ENCODE data around the gene PRR33.

PRR33 gene

DNA sequence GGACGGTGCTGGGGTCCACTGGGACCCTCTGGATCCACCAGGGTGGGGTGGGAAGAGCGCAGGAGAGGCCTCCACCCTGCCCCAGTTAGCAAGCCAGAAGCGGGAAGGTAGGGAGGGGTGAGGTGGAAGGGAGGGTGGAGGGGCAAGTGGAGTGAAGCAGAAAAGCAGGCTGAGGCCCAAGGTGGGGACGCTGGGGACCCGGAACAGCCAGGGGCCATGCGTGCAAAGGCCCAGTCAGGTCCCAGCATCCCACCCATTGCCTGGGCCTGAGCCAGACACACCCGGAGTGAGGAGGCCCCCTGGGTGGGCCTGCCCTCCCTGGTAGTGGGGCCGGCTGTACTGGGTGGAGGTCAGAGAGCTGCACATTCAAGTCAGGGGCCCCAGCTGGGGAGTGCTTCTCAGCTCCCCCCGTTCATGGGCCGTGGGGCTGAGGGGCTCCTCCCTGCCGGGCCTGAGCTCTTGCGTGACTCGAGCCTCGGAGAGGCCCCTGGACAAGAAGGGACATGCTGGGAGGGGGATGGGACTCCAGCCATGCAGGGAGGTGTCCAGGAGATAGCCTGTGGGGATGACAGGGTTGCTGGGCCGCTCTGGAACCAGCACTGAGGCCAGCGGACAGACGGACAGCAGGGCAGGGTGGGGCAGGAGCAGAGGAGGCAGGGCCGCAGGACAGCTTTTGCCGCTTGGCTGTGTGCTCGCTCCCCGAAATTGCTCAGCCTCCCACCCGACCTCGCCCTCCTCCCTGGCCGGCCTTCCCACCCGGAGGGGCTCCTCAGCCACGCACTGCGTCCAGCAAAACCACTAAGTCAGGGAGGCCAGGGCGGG, 35.5 kb upstream of the PRR33 start:
- Histone ChIP-seq H3K36me3 (ENCODE audit: insufficient read depth, low read length) (no peaks in the 10 kb centered on the region), H3K27me3 (ENCODE audit: insufficient read depth, low read length) (no peaks in the 10 kb centered on the region), H3K79me2 (ENCODE audit: control insufficient read depth, insufficient read depth, low read length, unreplicated experiment) (no peaks in the 10 kb centered on the region), H3K4me1 (ENCODE audit: control insufficient read depth, insufficient read depth, low read length, unreplicated experiment) (peaks cover 8% of the 10 kb centered on the region), H3K27ac (ENCODE audit: low read depth, low read length) (no peak overlapping the region), H2AFZ (ENCODE audit: low read length, unreplicated experiment) (no peak overlapping the region), H3K4me3 (ENCODE audit: low read depth, low read length) (no peak overlapping the region)

DNA sequence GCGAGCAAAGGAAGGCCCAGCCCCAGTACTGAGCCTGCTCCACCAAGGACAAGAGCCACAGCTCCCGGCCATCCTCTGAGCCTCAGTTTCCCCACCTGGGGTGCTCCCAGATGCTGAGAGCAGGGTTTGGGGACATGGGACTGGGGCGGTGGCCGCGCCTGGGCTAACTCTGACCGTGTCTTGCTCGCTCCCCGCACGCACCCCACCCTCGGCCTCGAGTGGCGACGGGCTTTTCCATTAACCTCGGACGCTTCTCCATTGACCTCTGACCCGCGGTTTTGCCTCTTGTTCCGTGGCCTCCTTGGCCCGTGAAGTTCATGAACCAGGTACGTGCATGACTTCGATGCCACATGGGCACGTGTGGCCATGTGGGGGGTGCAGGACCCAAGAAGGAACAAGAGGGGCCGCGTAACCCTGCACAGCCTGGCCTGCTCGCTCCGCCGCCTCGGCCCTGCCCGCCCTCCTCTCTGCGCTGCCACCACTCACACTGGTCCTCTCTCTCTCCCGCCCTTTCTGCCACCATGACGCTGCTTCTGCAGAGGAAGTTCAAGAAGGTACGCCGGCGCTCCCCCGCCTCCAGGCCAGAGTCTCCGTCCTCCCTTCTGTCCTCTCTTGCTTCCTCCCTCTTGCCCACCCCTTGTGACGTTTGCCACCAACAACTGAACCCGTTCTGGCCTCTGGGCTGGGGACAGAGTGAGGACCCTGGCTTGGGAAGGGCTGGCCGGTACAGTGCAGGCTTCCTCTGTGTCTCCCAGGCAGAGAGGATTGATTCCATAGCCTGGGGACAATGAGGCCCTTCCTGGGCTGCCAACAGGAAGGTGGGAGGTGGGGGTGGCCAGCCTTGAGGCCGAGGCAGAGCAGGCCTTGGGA, 34.7 kb upstream of the PRR33 start:
- no peaks in the 10 kb centered on the region for H3K36me3 ChIP-seq (ENCODE audit: insufficient read depth, low read length)
- H3K4me3 ChIP-seq (ENCODE audit: low read depth, low read length): no peak overlapping the region
- H2AFZ ChIP-seq (ENCODE audit: low read length, unreplicated experiment): no peak overlapping the region
- H3K79me2 ChIP-seq (ENCODE audit: control insufficient read depth, insufficient read depth, low read length, unreplicated experiment): no peaks in the 10 kb centered on the region
- H3K27ac ChIP-seq (ENCODE audit: low read depth, low read length): no peak overlapping the region
- no peaks in the 10 kb centered on the region for H3K27me3 ChIP-seq (ENCODE audit: insufficient read depth, low read length)
- H3K4me1 ChIP-seq (ENCODE audit: control insufficient read depth, insufficient read depth, low read length, unreplicated experiment): peaks cover 12% of the 10 kb centered on the region

DNA sequence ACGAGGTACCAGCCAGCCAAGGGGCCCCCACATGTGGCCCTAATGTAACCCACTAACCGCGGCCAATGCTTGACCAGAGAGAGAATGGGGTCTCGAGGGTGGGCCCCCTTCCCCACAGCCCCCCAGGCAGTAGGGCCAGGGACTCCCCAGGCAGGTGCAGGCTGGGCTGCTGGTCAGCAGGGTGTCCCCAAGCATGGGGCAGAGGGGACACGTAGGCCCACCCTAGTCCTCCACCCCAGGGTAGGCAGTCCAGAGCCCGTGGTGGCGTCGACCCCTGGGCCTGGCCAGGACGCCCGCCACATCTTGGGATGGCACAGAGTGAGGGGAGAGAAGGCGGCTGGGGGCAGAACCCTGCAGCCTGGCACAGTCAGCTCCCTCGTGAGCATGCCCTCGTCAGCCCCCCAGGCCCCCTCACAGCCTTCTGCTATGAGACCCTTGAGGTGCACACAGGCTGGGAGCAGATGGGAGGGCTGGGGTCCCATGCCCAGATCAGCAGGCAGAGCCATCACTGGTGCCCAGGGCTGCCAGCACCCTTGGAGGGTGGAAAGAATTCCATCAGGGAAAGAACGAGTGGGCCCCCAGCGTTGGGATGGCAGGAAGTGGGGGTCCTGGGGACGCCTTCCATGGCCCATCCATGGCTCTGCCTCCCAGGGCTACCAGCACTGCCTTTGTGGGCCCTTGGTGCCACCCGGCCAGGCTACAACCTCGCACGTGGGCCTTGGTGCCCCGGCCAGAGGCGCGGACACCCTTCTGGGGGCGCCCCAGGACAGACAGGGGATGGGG, 33.9 kb upstream of the PRR33 start:
- H3K27ac ChIP-seq (ENCODE audit: low read depth, low read length): no peak overlapping the region
- H3K79me2 ChIP-seq (ENCODE audit: control insufficient read depth, insufficient read depth, low read length, unreplicated experiment): no peaks in the 10 kb centered on the region
- peaks cover 11% of the 10 kb centered on the region for H3K4me1 ChIP-seq (ENCODE audit: control insufficient read depth, insufficient read depth, low read length, unreplicated experiment)
- no peaks in the 10 kb centered on the region for H3K36me3 ChIP-seq (ENCODE audit: insufficient read depth, low read length)
- H3K27me3 ChIP-seq (ENCODE audit: insufficient read depth, low read length): no peaks in the 10 kb centered on the region
- H2AFZ ChIP-seq (ENCODE audit: low read length, unreplicated experiment): no peak overlapping the region
- no peak overlapping the region for H3K4me3 ChIP-seq (ENCODE audit: low read depth, low read length)

DNA sequence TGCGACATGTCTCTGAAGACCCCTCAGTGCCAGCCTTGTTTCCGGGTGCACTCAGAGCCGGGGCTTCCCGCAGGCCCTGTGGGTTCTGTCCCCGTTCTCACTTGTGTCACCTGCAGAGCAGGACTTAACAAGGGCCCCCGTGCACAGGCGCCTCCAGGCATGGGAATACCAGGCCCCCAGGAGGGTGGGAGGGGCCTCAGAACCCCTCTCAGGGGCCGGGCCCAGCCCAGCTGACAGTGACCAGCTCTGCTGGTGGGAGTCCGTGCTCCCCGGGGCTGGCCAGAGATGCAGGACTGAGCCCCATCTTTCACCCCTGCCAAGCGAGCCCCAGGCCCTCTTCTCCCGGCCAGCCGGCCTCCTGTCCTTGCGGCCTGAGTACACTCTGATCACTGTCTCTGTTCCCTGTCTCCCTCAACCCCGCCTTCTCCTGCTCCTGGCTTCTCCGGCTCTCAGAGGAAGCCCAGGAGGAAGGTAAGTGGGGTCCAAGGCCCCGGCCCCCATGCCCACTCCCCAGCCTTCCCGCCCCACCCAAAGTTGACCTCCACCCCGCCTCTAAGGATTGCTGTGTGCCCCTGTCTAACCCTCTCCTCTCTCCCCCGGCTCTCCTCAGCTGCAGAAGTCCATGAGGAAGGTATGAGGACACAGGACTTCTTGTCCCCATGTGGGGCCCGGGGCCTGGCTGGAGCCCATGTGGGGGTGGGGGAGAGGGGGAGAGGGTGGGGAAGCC, 33.1 kb upstream of the PRR33 start:
- H3K79me2 ChIP-seq (ENCODE audit: control insufficient read depth, insufficient read depth, low read length, unreplicated experiment): no peaks in the 10 kb centered on the region
- H3K36me3 ChIP-seq (ENCODE audit: insufficient read depth, low read length): no peaks in the 10 kb centered on the region
- no peaks in the 10 kb centered on the region for H3K27me3 ChIP-seq (ENCODE audit: insufficient read depth, low read length)
- H3K4me1 ChIP-seq (ENCODE audit: control insufficient read depth, insufficient read depth, low read length, unreplicated experiment): peaks cover 11% of the 10 kb centered on the region
- H3K27ac ChIP-seq (ENCODE audit: low read depth, low read length): no peak overlapping the region
- H3K4me3 ChIP-seq (ENCODE audit: low read depth, low read length): no peak overlapping the region
- no peak overlapping the region for H2AFZ ChIP-seq (ENCODE audit: low read length, unreplicated experiment)

DNA sequence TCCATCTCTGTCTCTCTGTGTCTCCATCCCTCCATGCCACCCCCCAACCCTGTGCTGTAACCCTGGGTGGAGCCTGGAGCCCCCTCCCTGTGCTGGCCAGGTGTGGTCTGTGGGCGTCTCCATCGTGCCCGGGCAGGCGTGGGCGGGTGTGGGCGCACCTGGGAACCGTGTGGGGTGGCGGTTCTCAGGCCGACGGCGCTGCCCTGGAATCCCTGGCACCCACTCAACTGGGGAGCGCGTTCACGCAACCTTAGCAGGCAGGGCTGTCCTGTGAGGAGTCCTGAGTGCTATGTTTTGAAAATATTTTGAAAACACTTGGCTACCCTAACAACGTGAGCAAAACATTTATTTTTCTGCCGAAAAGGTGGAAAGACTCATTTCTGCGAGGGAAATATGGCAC, 32.5 kb upstream of the PRR33 start:
- no peaks in the 10 kb centered on the region for H3K27me3 ChIP-seq (ENCODE audit: insufficient read depth, low read length)

DNA sequence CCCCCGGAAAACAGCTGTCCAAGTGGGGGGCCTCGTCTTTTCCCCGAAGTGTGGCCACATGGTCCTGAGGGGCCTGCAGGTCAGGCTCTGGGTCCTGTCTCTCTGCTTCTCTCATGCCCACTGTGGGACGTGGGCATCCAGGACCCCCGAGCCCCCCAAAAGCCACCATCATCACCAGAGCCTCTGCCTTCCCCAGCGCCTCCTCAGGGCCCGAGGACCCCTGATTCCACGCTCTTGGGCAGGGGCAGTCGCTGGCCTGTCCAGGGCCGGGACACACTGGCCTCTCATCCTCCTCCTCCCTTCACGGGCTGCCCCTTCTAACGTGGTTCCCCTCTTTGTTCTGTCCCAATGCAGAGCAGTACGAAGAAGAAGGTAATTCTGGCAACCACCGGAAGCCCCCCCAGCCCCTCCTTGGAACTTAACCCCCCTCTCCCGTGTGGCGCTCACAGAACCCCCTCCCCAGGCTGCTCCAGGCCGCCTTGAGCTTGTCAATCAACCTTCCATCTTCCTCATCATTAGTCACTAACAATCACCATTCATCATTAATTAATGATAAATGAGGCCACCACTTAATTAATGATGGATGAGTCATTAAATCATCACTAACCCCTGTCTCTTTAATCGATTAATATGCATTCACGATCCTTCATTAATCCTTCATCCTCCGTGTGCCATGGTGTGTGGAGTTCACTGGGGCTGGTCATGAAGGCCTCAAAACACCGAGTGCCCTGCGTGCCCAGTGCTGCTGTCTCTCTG, 31.7 kb upstream of the PRR33 start:
- Histone ChIP-seq H2AFZ (ENCODE audit: low read length, unreplicated experiment) (no peak overlapping the region), H3K36me3 (ENCODE audit: insufficient read depth, low read length) (no peaks in the 10 kb centered on the region), H3K79me2 (ENCODE audit: control insufficient read depth, insufficient read depth, low read length, unreplicated experiment) (no peaks in the 10 kb centered on the region), H3K4me3 (ENCODE audit: low read depth, low read length) (no peak overlapping the region), H3K27ac (ENCODE audit: low read depth, low read length) (no peak overlapping the region), H3K4me1 (ENCODE audit: control insufficient read depth, insufficient read depth, low read length, unreplicated experiment) (peaks cover 11% of the 10 kb centered on the region), H3K27me3 (ENCODE audit: insufficient read depth, low read length) (no peaks in the 10 kb centered on the region)

More for the DNA sequence above, 32.5 kb upstream of the PRR33 start:
- Histone ChIP-seq H3K4me1 (ENCODE audit: control insufficient read depth, insufficient read depth, low read length, unreplicated experiment) (peaks cover 11% of the 10 kb centered on the region), H3K79me2 (ENCODE audit: control insufficient read depth, insufficient read depth, low read length, unreplicated experiment) (no peaks in the 10 kb centered on the region), H3K4me3 (ENCODE audit: low read depth, low read length) (no peak overlapping the region), H3K36me3 (ENCODE audit: insufficient read depth, low read length) (no peaks in the 10 kb centered on the region), H3K27ac (ENCODE audit: low read depth, low read length) (no peak overlapping the region), H2AFZ (ENCODE audit: low read length, unreplicated experiment) (no peak overlapping the region)

DNA sequence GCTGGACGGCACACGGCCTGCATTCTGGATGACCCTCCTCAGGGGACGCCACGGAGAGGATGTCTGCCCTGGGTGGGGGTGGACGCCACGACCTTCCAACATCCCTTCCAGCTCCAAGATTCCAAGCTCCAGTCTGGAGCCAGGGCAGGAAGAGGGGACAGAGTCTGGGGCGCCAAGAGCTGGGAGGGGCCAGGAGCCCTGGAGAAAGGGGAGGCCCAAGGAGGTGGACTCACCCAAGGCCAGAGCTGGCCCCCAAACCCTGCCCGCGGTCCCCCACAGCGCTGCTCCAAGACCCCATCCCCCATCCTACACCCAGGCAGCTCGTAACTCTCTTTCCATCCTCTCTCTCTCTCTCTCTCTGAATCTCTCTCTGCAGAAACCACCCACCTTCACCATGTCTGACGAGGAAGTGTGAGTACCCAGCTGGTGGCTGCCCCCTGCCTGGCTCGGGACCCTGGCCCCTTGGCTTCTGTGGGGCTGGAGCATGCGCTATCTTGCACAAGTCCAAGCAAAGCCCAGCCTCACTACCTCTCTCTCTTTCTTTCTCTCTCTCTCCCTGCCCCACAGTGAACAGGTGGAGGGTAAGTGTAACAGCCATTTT, 30.9 kb upstream of the PRR33 start:
- H2AFZ ChIP-seq (ENCODE audit: low read length, unreplicated experiment): no peak overlapping the region
- peaks cover 11% of the 10 kb centered on the region for H3K4me1 ChIP-seq (ENCODE audit: control insufficient read depth, insufficient read depth, low read length, unreplicated experiment)
- H3K4me3 ChIP-seq (ENCODE audit: low read depth, low read length): no peak overlapping the region
- H3K36me3 ChIP-seq (ENCODE audit: insufficient read depth, low read length): no peaks in the 10 kb centered on the region
- H3K27me3 ChIP-seq (ENCODE audit: insufficient read depth, low read length): no peaks in the 10 kb centered on the region
- H3K79me2 ChIP-seq (ENCODE audit: control insufficient read depth, insufficient read depth, low read length, unreplicated experiment): no peaks in the 10 kb centered on the region
- no peak overlapping the region for H3K27ac ChIP-seq (ENCODE audit: low read depth, low read length)

DNA sequence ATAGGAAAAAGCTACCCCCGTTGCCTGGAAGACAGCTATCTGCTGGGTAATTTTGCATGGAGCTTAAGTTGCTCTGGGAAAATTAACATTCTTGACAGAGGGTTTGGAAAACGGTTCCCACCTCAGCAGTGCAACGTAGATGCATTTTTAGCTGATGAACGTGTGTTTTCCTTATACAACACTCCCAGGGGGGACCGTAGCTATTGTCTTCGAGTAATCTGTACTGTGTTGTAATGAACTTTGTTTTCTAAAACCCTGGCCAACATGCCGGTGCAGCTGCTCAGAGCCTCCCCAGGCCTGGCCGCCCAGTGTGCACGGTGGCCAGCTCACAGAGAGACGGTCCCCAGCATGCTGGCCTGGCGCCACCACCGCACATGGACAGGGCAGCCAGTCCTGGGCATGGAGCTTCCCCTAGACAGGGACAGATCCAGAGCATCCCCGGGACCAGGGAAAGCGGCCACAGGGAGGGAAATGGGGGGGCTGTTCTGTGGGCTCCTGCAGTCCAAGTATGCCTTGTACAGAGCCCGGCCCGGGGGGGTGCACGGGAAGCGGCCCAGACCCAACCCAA, 30.0 kb upstream of the PRR33 start:
- no peaks in the 10 kb centered on the region for H3K79me2 ChIP-seq (ENCODE audit: control insufficient read depth, insufficient read depth, low read length, unreplicated experiment)
- no peaks in the 10 kb centered on the region for H3K36me3 ChIP-seq (ENCODE audit: insufficient read depth, low read length)
- H3K27me3 ChIP-seq (ENCODE audit: insufficient read depth, low read length): no peaks in the 10 kb centered on the region
- 0 out of 2 replicates have a peak overlapping the region, but pooled peaks have one; percentile 39 for H3K27ac ChIP-seq (ENCODE audit: low read depth, low read length)
- H2AFZ ChIP-seq (ENCODE audit: low read length, unreplicated experiment): no peak overlapping the region
- H3K4me1 ChIP-seq (ENCODE audit: control insufficient read depth, insufficient read depth, low read length, unreplicated experiment): peaks cover 11% of the 10 kb centered on the region
- H3K4me3 ChIP-seq (ENCODE audit: low read depth, low read length): no peak overlapping the region

DNA sequence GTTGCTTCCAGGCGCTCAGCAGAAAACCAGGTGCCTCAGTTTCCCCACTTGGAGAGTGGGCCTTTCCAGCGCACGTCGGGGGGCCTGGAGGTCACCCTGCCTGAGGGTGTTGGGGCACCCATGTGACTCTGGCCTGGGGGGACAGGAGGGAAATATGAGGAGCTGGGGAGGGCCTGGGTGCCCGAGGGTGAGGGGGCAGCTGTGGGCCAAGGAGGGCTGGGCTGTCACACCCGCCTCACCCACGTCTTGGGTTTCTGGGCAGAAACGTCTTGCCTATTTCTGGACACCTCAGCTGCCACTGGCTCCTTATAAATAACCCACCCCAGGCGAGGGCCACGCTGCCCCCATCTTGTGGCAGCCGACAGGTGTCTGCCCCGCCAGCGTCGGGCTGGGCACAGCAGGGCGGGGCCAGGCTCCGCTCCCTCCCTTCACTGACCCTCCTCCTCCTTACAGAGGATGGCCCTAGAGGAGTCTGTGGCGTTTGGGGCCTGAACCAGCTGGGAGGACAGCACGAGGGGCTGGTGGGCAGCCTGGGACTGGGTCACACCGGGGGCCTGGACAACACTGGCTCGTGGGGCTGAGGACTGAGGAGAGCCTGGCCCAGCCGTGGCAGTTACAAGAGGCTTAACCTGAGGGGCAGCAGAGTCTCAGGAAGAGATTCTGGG, 29.3 kb upstream of the PRR33 start:
- no peak overlapping the region for H3K4me3 ChIP-seq (ENCODE audit: low read depth, low read length)
- H3K27me3 ChIP-seq (ENCODE audit: insufficient read depth, low read length): no peaks in the 10 kb centered on the region
- no peak overlapping the region for H2AFZ ChIP-seq (ENCODE audit: low read length, unreplicated experiment)
- H3K79me2 ChIP-seq (ENCODE audit: control insufficient read depth, insufficient read depth, low read length, unreplicated experiment): no peaks in the 10 kb centered on the region
- 0 out of 2 replicates have a peak overlapping the region, but pooled peaks have one; percentile 39 for H3K27ac ChIP-seq (ENCODE audit: low read depth, low read length)
- peaks cover 11% of the 10 kb centered on the region for H3K4me1 ChIP-seq (ENCODE audit: control insufficient read depth, insufficient read depth, low read length, unreplicated experiment)
- no peaks in the 10 kb centered on the region for H3K36me3 ChIP-seq (ENCODE audit: insufficient read depth, low read length)

Measured in ACC112 (cell line).